Measurements from ENCODE around the gene ATP5PO.

DNA sequence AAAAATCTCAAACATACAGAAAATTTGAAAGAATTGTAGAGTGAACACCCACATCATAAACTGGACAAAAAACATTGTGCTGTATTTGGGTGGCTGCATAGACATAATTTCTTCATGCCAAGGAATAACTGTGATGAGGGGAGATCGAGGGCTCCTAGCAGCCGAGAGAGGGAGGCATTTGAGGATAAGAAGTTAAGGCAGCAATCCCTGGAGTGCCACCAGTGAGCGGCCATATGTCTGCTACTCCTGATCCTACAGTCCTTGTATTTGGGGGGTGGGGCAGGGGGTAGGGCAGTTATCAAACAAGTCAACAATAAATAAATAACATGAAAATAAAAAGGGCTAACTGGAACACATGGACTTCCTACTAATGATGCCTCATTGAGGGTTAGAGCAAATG is 54.5 kb downstream of the ATP5PO start:
- TF ChIP-seq, protein P1, sequence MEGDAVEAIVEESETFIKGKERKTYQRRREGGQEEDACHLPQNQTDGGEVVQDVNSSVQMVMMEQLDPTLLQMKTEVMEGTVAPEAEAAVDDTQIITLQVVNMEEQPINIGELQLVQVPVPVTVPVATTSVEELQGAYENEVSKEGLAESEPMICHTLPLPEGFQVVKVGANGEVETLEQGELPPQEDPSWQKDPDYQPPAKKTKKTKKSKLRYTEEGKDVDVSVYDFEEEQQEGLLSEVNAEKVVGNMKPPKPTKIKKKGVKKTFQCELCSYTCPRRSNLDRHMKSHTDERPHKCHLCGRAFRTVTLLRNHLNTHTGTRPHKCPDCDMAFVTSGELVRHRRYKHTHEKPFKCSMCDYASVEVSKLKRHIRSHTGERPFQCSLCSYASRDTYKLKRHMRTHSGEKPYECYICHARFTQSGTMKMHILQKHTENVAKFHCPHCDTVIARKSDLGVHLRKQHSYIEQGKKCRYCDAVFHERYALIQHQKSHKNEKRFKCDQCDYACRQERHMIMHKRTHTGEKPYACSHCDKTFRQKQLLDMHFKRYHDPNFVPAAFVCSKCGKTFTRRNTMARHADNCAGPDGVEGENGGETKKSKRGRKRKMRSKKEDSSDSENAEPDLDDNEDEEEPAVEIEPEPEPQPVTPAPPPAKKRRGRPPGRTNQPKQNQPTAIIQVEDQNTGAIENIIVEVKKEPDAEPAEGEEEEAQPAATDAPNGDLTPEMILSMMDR (IDR thresholded peaks at IDR 0.05; ENCODE audit: poor library complexity) = no peak
- TF ChIP-seq EZH2 (IDR thresholded peaks at IDR 0.05; ENCODE audit: borderline replicate concordance) (no peak), EZH2phosphoT487 (IDR thresholded peaks at IDR 0.05; ENCODE audit: low read depth, severe bottlenecking, unreplicated experiment) (no peak)

All from hepatocyte (in vitro differentiated cells).